Umbilical cord (tissue), 2 donors: ENCODE results near the gene MEIS1. TPM values are rescaled to one million over a fixed set of nuclear protein-coding genes. Genes with fewer than 3 reads are reported as not detected.
A peak's percentile ranks its signal among the peaks of the same experiment; 100 is the strongest.

Source experiments
- DNase-seq: peaks from one replicate; pipeline ENCODE4 v3.0.0-alpha.2; 2015; ENCODE audit warnings: low spot score
- total RNA-seq: library from RNA; depleted of rRNA; stranded (reverse); fragments of >200 nt; gene quantifications from one replicate; pipeline ENCODE4 v1.2.3, GENCODE V29; 2014; ENCODE audit warnings: low replicate concordance; ENCODE audit not compliant: insufficient read depth

Gene MEIS1
- total RNA-seq, 1 donor from 2014 or later = 91.5 TPM

DNA sequence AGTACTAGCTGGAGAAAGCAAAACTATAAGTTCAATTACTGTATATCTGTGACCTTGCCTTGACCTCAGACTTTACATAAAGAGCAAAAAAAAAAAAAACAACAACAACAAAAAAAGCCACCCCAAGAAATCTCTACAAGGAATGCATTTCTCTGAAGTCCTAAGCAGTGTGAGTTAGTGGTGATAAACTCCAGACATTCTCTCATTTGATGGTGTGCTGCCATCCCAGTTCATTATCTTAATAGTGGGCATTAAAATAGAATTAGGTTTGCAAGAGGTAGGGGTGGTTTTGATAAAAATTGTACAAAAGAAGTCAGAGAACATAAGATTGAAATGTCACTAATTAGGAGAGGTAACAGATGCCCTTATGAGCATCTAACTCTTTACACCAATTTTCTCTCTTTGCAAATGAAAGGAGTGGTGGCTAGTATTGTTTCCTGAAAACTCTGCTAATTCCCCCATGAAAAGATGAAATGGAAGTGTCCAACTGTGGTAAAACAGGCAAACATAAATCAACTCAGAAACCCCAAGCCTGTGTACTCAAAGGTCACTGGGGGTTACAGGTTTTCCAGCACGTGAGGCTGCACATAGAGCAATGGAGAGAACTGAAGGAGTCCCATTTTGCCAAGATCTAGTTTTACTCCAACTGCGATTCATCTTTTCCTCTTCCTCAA is 131.9 kb downstream of the MEIS1 start:
- DNase-seq = peak; percentile 65

- DNase-seq = no peak
Observed at GRCh38 chr2:66567729-66568128, 132.8 kb downstream of the MEIS1 start.

GRCh38 chr2:66568650-66569300 is 133.8 kb downstream of the MEIS1 start:
- DNase-seq = no peak

DNA sequence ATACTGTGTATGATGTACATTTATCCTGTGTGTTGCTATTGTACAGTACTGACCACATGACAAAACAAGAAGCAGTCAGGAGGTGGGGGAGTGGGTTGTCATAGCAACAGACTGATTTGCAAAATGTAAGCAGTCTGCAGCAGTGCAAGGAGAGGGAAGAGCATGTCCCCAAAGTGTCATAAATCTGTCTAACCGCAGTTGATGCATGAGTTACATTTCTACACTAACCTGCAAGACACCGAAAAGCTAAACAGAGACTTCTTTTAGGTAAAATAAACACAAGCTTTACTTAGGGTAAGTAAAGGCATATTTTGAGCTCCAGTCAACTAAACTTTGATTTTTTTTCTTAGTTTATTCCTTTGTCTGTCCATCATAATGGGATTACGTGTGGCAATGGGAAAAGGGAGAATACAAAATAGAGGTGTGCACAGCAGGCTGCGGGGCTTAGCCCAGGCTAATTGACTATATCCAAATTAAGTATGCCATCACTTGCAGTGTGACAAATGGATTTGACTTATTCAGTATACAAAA is 134.5 kb downstream of the MEIS1 start:
- DNase-seq = peak; percentile 88

GRCh38 chr2:66569974-66570373 is 135.0 kb downstream of the MEIS1 start:
- no peak for DNase-seq

GRCh38 chr2:66570471-66570870 is 135.5 kb downstream of the MEIS1 start:
- DNase-seq = no peak

DNA sequence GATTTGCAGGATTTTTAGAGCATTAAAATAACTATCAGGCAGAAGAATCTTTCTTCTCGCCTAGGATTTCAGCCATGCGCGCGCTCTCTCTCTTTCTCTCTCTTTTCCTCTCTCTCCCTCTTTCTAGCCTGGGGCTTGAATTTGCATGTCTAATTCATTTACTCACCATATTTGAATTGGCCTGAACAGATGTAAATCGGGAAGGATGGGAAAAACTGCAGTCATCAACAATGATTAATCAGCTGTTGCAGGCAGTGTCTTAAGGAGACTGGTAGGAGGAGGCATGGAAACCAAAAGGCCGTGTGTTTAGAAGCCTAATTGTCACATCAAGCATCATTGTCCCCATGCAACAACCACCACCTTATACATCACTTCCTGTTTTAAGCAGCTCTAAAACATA is 137.0 kb downstream of the MEIS1 start:
- no peak for DNase-seq

- no peak for DNase-seq
Observed at GRCh38 chr2:66572391-66572790, 137.5 kb downstream of the MEIS1 start.

DNA sequence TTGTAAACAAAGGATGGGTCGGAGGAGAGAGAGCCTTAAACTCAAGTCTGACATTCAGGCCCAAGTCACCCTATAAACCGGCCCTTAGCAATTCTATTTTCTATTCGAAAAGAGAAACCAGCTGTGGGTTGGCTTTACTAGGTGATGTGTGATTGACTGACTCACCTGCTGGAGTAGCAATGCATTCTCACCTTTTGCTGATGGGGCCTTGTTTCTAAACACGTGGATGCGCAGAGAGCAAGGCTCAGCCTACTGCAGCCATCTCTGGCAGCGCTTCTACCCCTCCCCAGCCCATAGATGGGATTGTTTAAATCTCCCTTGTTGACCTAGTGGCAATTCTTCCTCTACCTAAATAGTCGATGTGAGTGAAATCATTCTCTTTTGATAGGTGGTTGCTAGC is 138.5 kb downstream of the MEIS1 start:
- DNase-seq = no peak

DNA sequence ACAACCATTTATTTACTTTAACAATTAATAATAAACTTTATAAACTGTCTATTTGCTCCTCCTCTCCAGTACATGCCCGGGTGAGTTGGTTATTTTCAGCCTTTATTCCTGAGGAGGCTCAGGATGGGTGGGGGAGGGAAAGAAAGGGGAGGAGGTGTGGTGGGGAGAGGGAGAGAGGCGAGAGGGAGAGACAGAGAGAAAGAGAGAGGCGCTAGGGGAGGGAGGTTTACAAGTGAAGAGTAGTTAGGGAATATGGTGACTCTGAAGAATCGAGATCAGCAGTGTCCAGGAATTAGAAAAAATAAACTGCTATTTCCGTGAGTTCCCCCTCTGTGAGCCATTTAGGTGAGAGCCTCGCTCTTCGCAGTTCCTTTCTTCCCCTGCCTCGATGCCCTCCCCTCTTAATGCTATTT is 138.9 kb downstream of the MEIS1 start:
- DNase-seq = peak; percentile 75

GRCh38 chr2:66574701-66575624 is 140.0 kb downstream of the MEIS1 start:
- peak; percentile 96 for DNase-seq

GRCh38 chr2:66575625-66576310 is 140.8 kb downstream of the MEIS1 start:
- DNase-seq = peak; percentile 88

DNA sequence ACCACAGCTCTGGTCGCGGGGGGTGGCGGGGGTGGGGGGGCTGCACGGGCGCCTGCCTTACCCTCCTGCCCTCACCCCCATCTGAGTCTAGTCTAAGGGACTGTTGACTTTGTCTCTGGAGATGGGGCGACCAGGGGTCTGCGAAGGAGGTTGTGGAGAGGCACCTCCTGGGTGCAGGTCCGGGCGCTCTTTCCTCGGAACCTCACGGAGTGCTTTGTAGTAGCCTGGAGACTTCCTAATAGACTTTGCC is 141.3 kb downstream of the MEIS1 start:
- DNase-seq = no peak

DNA sequence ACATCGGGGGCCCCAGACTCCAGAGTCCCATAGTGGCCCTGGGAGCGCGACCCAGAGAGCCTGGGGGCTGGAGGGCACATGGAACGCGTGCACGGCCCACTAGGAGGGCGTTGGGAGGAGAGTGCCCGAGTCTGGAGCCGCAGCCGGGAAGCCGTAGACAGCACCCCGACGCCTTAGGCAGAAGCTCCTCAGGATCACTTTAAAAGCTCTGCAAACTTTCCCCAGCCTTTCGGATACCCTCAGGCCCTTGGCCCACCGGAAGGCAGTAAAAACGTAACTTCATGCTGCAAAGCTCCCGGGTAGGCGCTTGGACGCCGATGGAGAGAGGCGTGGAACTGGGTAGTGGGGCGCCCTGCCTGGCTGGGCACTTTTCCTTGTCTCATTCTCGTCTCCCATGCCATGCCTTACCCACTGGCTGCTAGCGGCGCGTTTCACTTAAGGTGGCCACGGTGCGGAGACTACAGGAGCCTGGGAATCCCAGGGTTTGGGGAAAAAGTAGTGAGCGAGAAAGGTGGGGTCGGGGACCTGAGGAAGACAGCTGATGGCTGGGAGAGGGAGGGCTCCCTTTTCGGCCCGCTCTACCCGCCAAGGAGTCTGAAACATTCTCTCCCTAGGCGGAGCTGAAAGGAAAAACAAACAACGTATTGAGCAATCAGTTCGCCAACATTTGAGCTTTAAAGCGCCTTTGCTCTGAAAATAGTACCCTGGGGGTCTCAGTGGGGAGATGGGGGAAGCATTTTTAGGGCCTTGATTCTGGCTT is 141.8 kb downstream of the MEIS1 start:
- peak; percentile 79 for DNase-seq

DNA sequence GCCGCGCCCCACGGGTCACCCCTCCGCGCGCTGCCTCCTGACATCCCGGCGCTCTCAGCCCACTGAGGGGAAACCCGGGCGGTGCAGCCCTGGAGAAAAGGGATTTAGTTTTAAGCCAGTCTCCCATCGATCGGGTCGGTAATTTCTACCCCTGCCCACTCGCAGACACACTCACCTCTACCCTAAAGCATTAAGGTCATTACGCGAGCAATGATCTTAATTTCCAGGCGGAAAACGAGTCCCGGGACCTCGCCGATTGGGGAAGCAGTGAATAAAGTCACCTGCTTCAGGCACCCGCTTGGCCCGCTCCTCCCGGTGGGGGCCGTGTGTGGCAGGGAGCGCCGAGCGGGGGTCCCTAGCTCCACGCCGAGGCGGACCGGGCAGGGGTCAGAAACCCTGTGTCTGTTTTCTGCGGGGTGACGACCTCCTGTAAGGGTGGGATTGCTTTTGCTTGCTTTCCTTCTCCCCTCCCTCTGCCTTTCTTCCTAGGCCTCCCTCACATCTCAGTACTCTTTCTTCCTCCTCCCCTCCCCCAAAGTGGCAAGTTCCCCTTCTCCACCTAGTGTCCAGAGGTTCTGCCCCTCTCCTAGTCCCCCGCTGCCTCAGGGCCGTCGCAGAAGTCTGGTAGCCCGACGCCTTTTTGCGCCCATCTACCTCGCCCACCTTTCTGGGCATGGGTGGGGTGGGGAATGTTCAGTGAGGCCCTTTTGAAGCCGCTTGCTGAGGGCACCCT is 142.6 kb downstream of the MEIS1 start:
- DNase-seq = peak; percentile 65

GRCh38 chr2:66578054-66578686 is 143.2 kb downstream of the MEIS1 start:
- DNase-seq = peak; percentile 87

GRCh38 chr2:66578687-66579106 is 143.8 kb downstream of the MEIS1 start:
- peak; percentile 45 for DNase-seq

GRCh38 chr2:66579186-66580126 is 144.5 kb downstream of the MEIS1 start:
- peak; percentile 41 for DNase-seq
